ENCODE data around the gene KCNV2. TPM values are rescaled to one million over a fixed set of nuclear protein-coding genes. Genes with fewer than 3 reads are reported as not detected.

Gene KCNV2
- total RNA-seq, 1 donor from 2014 or later: not detected

DNA sequence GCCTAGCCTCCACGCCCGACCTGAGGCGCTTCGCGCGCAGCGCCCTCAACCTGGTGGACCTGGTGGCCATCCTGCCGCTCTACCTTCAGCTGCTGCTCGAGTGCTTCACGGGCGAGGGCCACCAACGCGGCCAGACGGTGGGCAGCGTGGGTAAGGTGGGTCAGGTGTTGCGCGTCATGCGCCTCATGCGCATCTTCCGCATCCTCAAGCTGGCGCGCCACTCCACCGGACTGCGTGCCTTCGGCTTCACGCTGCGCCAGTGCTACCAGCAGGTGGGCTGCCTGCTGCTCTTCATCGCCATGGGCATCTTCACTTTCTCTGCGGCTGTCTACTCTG, 1.4 kb downstream of the KCNV2 start:
- no peak for DNase-seq (ENCODE audit: extremely low read depth, low read depth, low spot score)

GRCh38 chr9:2720179-2720654, 2.9 kb downstream of the KCNV2 start:
- no peak for DNase-seq (ENCODE audit: extremely low read depth, low read depth, low spot score)

DNA sequence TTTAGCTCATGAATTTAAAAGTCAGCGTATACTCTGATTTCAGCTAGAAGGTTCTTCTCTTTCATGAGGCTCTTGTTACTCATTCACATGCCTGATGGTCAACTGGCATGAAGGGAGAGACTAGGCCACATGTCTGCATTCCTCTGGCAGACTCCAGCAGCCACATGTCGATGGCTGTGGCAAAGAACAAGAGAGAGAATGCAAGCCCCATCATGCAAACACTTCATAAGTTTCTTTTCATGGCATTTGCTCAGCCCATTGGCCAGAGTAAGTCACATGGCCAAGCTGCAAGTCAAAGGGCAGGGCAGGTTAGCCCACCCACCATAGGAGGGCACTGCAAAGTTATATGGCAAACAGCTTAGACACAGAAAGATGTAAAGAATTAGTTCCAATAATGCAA, 5.4 kb downstream of the KCNV2 start:
- DNase-seq (ENCODE audit: extremely low read depth, low read depth, low spot score): no peak

DNA sequence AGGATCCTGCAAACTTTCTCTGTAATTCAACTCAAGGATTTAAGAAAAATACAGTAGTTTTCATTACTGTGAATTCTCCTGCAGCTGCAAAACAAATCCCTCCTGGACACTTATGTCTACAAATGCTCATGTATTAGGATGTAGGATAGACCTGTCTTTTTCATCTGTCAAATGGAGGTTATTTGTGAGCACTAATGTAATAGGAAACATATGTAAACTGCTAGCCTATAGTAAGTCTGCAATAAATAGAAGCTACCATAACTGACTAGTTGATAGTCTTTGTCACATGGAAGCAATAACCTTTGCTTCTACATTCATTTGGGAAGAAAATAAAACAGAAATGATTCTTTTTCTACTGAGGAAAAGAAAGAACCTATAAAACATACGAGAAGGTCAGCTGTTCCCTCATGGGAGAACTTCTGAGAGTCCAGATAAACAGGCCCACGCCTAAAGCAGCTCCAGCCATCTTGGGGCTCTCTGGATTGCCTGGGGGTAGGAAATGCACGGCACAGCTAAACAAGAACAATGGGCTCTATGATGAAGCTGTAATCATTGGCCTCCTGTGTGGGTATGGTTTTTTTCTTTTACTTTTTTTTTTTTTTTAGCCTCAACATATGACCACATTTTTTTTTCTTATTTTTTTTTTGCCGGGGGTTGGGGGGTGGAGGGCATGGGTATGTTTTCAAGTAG, 6.2 kb downstream of the KCNV2 start:
- no peak for DNase-seq (ENCODE audit: extremely low read depth, low read depth, low spot score)

DNA sequence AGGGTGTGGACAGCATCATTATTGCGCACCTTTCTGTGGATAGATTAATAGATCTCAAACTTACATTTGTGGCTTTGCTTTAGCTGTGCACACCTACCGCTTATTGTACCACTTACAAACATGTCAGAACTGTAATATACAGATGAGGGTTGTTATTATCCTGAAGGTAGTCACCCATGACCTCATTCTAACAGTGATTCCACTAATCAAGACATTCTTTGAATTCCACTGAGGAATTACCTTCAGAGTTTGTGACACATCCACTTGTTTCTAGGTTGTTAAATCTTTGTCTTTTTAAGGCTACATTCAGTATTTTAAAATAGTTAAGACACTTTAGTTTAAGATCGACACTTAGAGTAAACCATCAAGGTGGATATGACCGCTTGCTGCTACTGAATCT, 7.8 kb downstream of the KCNV2 start:
- no peak for DNase-seq (ENCODE audit: extremely low read depth, low read depth, low spot score)

- no peak for DNase-seq (ENCODE audit: extremely low read depth, low read depth, low spot score)
Measured at GRCh38 chr9:2725898-2726649, 8.8 kb downstream of the KCNV2 start.

GRCh38 chr9:2726650-2727340, 9.5 kb downstream of the KCNV2 start:
- no peak for DNase-seq (ENCODE audit: extremely low read depth, low read depth, low spot score)

DNA sequence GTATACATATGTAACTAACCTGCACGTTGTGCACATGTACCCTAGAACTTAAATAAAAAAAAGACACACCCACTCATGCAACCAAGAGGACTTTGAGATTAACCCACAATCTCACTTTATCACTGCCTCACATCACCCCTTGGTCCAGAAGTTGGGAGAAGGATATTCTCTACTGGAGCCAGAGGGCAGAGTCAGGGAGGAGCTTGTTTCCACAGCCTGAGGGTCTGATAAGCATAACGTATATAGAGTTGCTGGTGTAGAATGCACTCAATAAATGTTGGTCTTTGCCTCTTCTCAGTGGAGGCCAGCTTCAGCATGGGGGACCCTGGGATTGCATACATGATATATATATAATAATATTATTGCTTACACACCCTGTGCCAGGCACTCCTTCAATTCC, 10.1 kb downstream of the KCNV2 start:
- no peak for DNase-seq (ENCODE audit: extremely low read depth, low read depth, low spot score)

DNA sequence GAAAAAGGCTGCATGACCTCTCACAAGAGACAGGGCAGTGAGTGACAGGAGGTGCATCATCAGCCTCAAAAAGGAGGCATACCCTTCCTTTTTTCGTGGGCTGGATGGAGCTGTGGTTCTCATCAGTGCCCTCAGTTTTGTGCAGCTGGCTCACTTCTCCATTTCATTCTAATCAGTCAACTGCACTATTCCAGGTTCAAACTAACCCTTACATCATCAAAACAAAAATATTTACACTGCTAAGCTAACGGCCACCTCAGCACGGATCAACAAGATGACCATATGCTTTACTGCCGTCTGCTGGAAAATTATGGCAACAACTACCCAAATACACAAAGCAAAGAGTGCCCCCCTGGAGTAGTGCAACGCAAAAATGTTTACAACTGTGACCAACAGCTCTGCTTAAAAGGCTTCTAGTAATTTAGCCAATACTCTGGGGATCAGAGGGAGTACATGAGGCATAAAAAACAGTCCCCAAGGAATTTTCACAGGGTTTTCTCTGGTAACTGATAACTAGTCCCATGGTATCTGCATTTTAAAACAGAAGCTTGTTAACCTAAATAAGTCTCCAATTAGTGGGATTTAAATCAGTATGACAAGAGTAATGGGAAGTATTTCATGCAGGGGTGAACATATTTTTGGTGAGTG, 10.8 kb downstream of the KCNV2 start:
- DNase-seq (ENCODE audit: extremely low read depth, low read depth, low spot score): peak; percentile 60

DNA sequence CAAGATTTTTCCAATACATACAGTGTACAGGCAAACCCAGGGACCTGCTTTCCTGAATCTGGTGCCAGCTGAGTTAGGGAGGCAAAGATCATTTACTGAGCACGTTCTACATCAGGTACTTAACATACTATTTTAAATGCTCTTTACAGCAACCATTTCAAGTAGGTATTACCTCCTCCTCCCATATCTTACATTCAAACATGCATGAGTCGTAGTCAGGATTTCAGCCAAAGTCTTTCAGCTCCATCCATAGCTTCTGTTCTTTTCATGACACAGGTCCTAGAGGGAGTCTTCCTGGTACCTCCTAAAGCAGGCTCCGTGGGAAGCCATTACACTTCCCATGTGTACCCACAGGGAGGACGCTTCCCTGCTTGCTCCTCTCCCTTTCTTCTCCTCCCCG, 11.7 kb downstream of the KCNV2 start:
- no peak for DNase-seq (ENCODE audit: extremely low read depth, low read depth, low spot score)

DNA sequence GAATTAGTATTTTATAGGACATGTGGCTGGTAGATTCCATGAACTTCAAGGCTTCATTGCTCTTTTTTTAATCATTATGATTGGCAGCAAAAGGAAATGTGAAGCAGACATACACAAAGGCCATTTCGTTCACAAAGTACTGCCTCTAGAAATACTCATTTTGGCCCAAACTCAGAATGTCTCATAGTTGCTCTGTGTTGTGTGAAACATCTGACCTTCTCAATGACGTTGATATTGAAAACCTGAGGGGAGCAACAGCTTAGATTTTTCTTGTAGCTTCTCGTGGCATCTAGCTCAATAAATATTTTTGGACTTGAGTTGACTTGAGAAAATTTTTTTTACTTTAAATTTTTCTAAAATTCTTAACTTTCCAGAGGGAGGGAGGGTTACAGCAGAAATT, 12.4 kb downstream of the KCNV2 start:
- DNase-seq (ENCODE audit: extremely low read depth, low read depth, low spot score): no peak

- no peak for DNase-seq (ENCODE audit: extremely low read depth, low read depth, low spot score)
Measured at GRCh38 chr9:2730971-2731370, 13.7 kb downstream of the KCNV2 start.

DNA sequence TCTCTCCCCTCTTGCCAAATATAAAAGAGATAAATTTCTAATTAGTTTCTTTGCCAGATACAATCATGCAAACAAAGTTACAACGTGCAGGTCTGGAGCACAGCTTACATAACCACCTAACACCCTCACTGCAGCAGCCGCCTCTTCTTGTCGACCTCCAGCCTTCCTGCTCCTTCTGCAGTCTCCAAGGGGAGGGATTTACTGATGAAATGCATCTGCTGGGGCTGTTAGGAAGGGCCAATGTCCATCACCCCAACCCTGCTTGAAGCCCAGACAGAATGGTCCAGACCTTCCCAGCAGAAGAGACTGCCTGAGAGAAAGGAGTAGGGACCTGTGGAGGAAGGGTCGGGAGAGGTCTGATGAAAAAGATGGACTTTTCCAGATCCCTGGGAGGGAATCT, 15.2 kb downstream of the KCNV2 start:
- no peak for DNase-seq (ENCODE audit: extremely low read depth, low read depth, low spot score)

- no peak for DNase-seq (ENCODE audit: extremely low read depth, low read depth, low spot score)
Measured at GRCh38 chr9:2740616-2741015, 23.3 kb downstream of the KCNV2 start.

DNA sequence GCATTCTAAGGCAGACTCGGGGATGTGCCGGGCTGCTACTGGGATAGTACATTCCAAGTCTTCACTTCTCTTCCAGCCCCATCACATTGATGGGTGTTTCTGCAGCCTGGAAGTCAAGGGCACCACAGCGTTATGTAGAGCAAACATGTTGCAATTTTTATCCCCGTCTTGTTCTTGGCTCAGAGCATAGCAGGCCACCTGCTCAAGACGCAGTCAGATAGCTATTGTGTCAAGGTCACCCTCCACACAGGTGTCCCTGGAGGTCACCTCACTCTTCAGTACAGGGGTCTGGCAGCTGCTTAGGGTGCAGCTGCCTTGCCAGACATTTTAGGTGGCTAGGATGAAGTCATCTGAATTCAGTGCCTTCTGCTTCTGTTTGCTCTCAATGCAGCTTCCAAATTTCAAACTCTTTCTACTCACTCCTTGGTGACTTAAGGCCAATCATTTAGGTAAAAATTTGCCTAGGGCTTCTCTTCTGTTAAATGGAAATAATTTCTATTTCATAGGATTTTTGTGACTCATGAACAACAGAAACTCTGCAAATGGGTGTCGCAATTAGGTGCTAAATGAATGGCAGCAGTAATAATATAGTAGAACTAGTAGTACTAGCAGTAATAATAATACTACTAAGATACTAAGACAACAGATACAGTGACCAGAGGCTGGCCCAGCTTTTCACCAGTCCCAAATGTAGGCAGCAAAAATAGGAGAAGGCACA, 24.3 kb downstream of the KCNV2 start:
- no peak for DNase-seq (ENCODE audit: extremely low read depth, low read depth, low spot score)

GRCh38 chr9:2742214-2742613, 24.9 kb downstream of the KCNV2 start:
- DNase-seq (ENCODE audit: extremely low read depth, low read depth, low spot score): no peak

DNA sequence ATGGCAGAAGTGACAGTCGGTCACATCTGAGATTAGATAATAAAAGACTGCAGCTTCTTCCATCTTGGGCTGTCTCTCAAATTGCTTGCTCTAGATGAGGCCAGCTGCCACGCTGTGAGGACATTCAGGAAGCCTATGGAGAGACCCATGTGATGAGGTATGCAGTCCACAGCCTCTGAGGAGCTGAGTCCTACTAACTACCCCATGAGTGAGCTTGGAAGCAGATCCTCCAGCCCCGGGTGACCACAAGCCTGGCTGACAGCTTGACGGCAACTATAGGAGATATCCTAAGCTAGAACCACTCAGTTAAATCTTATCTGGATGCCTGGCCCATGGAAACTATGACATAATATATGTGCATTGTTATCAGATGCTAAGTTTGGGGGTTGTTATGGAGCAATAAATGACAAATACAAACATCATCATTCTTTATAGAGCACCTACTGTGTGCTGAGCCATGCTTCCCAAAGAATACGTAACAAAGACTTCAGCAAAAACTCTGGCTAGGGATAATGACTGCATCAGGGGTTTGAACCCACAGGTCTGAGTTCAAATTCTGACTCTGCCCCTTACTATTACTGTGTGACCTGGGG, 26.7 kb downstream of the KCNV2 start:
- DNase-seq (ENCODE audit: extremely low read depth, low read depth, low spot score): no peak

DNA sequence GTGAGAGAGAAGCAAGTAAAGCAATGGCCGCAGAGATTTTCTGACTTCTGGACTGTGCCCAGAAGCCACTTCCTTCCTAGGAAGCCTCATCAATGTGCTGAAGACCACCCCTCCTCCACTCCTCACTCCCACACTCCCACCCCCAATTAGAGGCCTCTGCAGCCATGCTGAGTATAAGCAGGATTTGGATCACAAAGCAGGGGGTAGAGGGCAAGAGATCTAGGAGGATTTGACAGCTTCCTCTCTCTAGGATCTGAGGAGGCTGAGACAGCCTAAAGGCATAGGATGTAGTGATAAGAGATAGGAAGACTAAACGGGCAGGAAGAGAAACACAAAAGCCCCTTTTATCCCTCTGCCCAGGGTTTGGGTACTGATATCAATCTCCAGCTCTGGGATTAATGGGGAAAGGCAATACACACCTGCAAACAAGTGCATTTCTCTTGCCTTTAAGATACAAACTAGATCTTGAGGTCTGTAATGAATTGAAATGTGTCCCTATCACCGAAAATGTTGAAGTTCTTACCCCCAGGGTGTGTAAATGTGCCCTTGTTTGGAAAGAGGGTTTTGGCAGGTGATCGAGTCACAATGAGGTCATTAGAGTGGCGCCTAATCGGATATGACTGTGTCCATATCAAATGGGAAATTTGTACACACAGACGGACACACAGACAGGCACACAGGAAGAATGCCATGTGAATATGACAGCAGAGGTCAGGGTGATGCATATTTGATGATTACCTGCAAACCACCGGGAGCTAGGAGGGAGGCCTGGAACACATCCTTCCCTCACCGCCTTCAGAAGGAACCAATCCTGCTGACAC, 28.5 kb downstream of the KCNV2 start:
- no peak for DNase-seq (ENCODE audit: extremely low read depth, low read depth, low spot score)

GRCh38 chr9:2749485-2749884, 32.2 kb downstream of the KCNV2 start:
- DNase-seq (ENCODE audit: extremely low read depth, low read depth, low spot score): no peak

DNA sequence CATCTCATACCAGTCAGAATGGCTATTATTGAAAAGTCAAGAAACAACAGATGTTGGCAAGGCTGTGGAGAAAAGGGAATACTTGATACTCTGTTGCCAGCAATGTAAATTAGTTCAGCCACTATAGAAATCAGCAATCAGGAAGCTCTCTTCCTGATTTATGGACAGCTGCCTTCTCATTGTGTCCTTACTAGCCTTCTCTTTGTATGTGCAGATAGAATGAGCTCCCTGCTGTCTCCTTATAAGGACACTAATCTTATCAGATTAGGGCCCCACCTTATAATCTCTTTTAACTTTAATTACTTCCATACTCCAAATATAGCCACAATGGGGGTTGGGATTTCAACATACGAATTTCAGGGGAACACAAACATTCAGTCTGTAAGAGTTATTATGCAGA, 38.0 kb downstream of the KCNV2 start:
- no peak for DNase-seq (ENCODE audit: extremely low read depth, low read depth, low spot score)

Measured in glomerular endothelial cell (primary cell).